ENCODE measurements around the gene LRRC23. TPM values are rescaled to one million over a fixed set of nuclear protein-coding genes. Genes with fewer than 3 reads are reported as not detected.

LRRC23 gene
- total and polyA plus RNA-seq, 2 of the 13 experiments (the other 11 are each of a cell fraction or from before 2014, with no cell fraction given), result 6.0 to 7.8 TPM

DNA sequence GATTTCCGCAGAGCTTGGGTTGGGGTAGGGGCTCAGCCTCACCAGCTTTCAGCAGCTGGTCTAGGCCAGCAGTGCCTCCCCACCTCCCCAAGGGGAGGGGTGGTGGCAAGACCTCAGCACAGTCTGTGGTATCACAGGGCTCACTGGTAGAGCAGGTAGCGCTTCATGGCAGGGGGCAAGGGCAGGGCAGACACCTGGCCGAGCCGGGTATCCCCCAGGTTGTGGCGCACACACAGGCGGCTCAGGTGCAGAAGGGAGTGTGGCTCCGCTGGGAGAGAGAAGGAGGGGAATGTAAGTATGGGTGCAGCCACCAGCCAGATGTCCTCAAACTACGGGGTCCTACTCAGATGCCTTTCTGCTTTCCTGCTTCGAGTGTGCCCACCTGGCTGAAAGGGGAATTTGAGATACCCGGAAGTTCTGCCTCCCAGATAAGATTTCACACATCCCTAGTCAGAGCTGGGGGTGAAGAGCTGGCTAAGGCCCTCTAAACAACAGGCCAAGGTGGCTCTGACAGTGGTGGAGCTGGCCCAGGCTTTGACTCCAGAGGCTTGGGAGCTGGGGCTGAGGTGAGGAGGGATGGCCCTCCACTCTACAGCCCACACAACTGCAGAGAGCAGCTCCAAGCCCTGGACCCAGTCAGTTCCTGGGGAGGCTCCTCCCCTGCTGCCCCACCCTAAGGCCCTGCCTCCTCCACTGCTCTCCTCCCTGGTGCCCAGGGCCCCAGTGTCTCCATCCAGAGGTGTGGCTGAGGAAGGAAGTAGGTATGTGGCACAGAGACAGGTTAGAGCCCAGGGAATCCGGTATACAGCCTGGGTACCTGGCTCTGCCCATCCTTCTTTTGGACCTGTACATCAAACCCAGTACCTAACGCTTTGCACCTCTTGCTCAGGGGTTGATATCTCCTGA lies 33.3 kb upstream of the LRRC23 start (continued):
- TF ChIP-seq TGIF2 (CRISPR knock-in tag; IDR thresholded peaks at IDR 0.05), result 0 out of 2 replicates have a peak, but pooled peaks have one; percentile 10
- no peak for TF ChIP-seq LCORL (IDR thresholded peaks at IDR 0.05)
- TF ChIP-seq LCORL (CRISPR knock-in tag; IDR thresholded peaks at IDR 0.05), result no peak
- peak; percentile 37; the same call in 1 of the 2 replicates for TF ChIP-seq SSRP1 (CRISPR knock-in tag; IDR thresholded peaks at IDR 0.05)
- peak; percentile 46; the same call in 1 of the 2 replicates for TF ChIP-seq MEF2D (CRISPR knock-in tag; IDR thresholded peaks at IDR 0.05)
- 0 out of 2 replicates have a peak, but pooled peaks have one; percentile 25 for TF ChIP-seq ZNF83 (CRISPR knock-in tag; IDR thresholded peaks at IDR 0.05; ENCODE audit: borderline replicate concordance)
- TF ChIP-seq PITX1 (CRISPR knock-in tag; IDR thresholded peaks at IDR 0.05), result peak; percentile 28; the same call in 1 of the 2 replicates
- TF ChIP-seq, protein P1, sequence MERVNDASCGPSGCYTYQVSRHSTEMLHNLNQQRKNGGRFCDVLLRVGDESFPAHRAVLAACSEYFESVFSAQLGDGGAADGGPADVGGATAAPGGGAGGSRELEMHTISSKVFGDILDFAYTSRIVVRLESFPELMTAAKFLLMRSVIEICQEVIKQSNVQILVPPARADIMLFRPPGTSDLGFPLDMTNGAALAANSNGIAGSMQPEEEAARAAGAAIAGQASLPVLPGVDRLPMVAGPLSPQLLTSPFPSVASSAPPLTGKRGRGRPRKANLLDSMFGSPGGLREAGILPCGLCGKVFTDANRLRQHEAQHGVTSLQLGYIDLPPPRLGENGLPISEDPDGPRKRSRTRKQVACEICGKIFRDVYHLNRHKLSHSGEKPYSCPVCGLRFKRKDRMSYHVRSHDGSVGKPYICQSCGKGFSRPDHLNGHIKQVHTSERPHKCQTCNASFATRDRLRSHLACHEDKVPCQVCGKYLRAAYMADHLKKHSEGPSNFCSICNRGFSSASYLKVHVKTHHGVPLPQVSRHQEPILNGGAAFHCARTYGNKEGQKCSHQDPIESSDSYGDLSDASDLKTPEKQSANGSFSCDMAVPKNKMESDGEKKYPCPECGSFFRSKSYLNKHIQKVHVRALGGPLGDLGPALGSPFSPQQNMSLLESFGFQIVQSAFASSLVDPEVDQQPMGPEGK (CRISPR knock-in tag; IDR thresholded peaks at IDR 0.05), result peak; percentile 34; the same call in 1 of the 2 replicates
- TF ChIP-seq, protein P2, sequence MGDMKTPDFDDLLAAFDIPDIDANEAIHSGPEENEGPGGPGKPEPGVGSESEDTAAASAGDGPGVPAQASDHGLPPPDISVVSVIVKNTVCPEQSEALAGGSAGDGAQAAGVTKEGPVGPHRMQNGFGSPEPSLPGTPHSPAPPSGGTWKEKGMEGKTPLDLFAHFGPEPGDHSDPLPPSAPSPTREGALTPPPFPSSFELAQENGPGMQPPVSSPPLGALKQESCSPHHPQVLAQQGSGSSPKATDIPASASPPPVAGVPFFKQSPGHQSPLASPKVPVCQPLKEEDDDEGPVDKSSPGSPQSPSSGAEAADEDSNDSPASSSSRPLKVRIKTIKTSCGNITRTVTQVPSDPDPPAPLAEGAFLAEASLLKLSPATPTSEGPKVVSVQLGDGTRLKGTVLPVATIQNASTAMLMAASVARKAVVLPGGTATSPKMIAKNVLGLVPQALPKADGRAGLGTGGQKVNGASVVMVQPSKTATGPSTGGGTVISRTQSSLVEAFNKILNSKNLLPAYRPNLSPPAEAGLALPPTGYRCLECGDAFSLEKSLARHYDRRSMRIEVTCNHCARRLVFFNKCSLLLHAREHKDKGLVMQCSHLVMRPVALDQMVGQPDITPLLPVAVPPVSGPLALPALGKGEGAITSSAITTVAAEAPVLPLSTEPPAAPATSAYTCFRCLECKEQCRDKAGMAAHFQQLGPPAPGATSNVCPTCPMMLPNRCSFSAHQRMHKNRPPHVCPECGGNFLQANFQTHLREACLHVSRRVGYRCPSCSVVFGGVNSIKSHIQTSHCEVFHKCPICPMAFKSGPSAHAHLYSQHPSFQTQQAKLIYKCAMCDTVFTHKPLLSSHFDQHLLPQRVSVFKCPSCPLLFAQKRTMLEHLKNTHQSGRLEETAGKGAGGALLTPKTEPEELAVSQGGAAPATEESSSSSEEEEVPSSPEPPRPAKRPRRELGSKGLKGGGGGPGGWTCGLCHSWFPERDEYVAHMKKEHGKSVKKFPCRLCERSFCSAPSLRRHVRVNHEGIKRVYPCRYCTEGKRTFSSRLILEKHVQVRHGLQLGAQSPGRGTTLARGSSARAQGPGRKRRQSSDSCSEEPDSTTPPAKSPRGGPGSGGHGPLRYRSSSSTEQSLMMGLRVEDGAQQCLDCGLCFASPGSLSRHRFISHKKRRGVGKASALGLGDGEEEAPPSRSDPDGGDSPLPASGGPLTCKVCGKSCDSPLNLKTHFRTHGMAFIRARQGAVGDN (CRISPR knock-in tag; IDR thresholded peaks at IDR 0.05), result peak; percentile 43
- peak; percentile 63; the same call in 1 of the 2 replicates for TF ChIP-seq HNRNPL (IDR thresholded peaks at IDR 0.05; ENCODE audit: low read depth, low read length)
- TF ChIP-seq, protein P3, sequence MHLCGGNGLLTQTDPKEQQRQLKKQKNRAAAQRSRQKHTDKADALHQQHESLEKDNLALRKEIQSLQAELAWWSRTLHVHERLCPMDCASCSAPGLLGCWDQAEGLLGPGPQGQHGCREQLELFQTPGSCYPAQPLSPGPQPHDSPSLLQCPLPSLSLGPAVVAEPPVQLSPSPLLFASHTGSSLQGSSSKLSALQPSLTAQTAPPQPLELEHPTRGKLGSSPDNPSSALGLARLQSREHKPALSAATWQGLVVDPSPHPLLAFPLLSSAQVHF (CRISPR knock-in tag; IDR thresholded peaks at IDR 0.05), result 0 out of 2 replicates have a peak, but pooled peaks have one; percentile 12
- TF ChIP-seq CBX1 (IDR thresholded peaks at IDR 0.05; ENCODE audit: low read depth), result peak; percentile 20
- no peak for TF ChIP-seq ZNF644 (CRISPR knock-in tag; IDR thresholded peaks at IDR 0.05; ENCODE audit: low read depth)
- TF ChIP-seq KLF16 (CRISPR knock-in tag; IDR thresholded peaks at IDR 0.05), result 0 out of 4 replicates have a peak, but pooled peaks of 1 of the 2 experiments have one; percentile 13
- 0 out of 2 replicates have a peak, but pooled peaks have one; percentile 31 for TF ChIP-seq ZSCAN31 (CRISPR knock-in tag; IDR thresholded peaks at IDR 0.05; ENCODE audit: low read depth)
- TF ChIP-seq NR2F2 (IDR thresholded peaks at IDR 0.05; ENCODE audit: borderline replicate concordance, low read depth), result peak; percentile 15; the same call in 1 of the 2 replicates
- TF ChIP-seq POLR2G (IDR thresholded peaks at IDR 0.05; ENCODE audit: low read depth, low read length), result peak; percentile 65
- peak; percentile 98 for TF ChIP-seq AGO2 (optimal IDR thresholded peaks at IDR 0.05; ENCODE audit: low read depth, low read length)
- TF ChIP-seq, protein P4, sequence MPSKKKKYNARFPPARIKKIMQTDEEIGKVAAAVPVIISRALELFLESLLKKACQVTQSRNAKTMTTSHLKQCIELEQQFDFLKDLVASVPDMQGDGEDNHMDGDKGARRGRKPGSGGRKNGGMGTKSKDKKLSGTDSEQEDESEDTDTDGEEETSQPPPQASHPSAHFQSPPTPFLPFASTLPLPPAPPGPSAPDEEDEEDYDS (CRISPR knock-in tag; IDR thresholded peaks at IDR 0.05), result peak; percentile 29; the same call in 1 of the 2 replicates
- TF ChIP-seq NONO (IDR thresholded peaks at IDR 0.05), result no peak
- TF ChIP-seq NONO (CRISPR knock-in tag; conservative IDR thresholded peaks at IDR 0.05), result peak; percentile 46; the same call in 1 of the 2 replicates
- peak; percentile 35; the same call in 1 of the 2 replicates for TF ChIP-seq ZC3H13 (CRISPR knock-in tag; IDR thresholded peaks at IDR 0.05)
- peak; percentile 30 for TF ChIP-seq RBM22 (optimal IDR thresholded peaks at IDR 0.05; ENCODE audit: low read length)
